ENCODE results near the gene BAZ1A.
"Not testable (repeated sequence)": the region's sequence is repeated elsewhere in the genome, so short reads cannot be mapped to it uniquely, and the experiment has no call there.

Gene BAZ1A

DNA sequence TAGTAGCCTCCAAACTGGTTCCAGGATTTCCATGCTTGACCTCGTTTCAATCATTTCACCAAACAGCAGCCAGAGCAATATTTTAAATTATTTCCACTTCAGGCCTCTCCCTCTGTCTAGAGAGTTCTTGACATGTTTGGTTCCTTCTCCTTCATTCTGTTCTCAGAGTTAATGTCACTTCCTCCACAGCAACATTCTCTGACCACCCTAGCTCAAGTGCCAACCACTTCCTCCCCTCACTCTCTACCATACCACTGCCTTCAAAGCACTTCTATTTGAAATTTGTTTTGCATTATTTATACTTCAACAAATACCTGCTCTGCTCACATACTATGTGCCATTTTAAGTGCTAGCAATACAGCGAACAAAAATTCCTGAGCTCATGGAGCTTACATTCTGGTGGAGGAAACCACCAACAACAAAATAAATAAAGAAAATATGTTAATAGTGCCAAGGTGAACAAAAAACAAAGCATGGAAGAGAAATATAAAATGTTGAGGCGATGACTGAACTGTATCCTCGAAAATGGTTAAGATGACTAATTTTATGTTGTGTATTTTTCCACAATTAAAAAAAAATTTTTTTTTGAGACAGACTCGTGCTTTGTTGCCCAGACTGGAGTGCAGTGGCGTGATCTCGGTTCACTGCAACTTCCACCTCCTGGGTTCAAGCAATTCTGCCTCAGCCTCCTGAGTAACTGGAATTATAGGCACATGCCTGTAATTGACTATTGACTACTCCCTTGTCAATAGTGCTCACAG, 17.3 kb downstream of the BAZ1A start:
- no peak for DNase-seq (ENCODE audit: low read depth)

DNA sequence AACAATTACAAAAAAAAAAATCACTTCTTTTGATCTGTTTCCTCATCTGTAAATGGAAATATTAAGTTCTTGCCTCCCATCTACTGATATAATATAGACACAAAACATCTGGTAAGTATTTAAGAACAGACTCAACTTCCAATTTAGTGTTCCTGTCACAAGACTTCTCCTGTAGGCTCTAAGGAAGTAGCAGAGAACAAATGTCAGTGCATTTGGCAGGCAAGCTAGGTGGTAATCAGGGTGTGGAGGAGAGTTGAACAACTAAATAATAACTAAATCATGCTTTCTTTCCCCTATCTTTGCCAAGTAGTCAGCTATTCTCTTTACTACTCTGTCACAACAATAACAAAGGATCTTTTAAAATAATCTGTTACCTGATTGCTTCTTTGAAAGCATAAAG, 22.1 kb downstream of the BAZ1A start:
- DNase-seq (ENCODE audit: low read depth) = no peak

DNA sequence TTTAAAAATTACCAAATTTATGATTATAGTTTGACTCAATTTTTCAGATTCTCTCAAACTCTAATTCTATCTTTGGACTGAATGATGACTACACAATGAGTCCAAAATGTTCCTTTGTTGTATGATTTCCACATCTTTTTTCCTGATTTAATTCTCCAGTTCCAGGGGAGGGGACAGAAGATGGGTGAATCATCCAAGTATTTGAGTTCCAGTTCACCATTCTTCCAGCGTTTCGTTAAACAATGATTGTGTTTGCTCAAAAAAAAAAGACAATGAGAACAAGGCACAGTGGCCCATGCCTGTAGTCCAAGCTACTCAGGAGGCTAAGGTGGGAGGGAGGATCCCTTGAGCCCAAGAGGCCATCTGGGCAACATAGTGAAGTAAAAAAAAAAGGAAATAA, 23.8 kb downstream of the BAZ1A start:
- DNase-seq (ENCODE audit: low read depth) = no peak

DNA sequence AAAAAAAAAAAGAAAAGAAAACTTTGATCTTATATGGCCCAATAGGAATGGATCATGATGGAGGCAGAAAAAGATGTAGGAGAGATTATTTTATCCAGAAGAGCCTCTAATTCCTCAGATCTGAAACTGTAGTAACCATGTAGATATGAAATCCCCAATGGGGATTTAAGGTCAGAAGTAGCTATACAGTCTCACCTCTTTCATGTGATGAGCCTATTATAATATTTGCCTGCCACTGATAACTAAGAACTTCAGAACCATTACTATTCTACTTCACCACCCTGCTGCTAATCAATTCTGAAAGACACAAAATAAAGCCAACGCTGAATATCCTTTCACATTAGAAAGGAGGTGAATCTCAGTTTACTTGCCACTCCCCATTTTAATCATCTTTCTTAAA, 29.3 kb downstream of the BAZ1A start:
- DNase-seq (ENCODE audit: low read depth) = no peak

DNA sequence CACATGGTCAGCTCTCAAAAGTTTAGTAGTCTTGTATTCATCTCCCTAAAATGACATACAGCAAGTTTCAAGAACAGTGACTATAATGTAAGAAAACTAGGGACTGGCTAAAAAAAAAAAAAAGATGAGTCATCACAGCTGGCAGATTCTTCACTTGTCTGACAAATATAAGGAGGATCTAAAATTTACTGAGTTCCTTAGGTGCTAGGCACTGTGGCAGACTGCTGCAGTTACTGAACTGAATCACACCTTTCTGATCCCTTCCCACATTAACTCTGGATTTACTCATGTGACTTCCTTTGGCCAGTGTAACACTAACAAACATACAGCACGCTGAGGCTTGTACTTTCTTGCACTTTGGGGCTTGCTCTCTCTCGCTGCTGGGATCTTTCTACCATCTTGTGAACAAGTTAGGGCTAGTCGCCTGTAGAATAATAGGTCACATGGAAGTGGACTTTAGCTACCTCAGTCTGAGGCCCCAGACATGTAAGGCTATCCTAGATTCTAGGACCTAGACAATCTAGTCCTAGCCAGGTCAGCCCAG, 32.1 kb downstream of the BAZ1A start:
- peak; percentile 32 for DNase-seq (ENCODE audit: low read depth)

DNA sequence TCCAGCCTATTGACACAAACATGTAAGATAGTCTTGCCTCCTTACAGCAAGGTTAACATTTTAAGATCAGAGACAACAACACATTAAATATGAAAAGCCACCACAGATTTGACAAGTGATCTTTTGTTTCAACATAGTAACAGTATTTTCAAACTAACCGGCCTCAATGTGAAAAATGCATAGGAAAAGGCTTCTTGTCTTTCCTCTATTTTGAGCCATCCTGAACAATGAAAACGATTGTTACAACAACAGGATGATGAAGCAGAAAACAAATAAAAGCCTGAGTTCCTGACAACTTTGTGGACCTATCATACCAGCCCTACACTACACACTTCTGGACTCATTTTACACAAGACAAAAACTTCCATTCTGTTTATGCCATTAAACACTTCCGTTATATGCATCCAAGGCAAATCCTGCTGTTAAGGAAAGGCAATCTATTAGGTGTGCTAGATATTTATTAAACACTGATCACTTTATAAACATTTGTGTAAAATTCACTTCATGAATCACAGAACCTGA, 37.3 kb downstream of the BAZ1A start:
- no peak for DNase-seq (ENCODE audit: low read depth)

DNA sequence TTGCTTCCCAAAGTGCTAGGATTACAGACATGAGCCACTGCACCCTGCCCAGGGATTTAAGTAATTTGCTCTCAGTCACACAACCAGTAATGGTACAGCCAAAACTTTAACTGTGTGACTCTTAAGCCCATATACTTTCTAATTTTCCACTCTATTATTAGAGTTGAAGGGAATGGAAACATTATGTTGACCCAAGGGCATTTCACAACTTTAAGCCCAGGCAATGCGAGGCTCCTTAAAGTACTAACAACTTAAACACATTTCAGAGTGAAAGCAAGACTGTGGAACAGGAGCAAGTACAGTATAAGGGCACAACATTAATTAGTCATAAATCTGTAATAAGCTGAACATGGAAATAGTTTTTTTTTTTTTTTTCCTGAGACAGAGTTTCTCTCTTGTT, 39.8 kb downstream of the BAZ1A start:
- no peak for DNase-seq (ENCODE audit: low read depth)

DNA sequence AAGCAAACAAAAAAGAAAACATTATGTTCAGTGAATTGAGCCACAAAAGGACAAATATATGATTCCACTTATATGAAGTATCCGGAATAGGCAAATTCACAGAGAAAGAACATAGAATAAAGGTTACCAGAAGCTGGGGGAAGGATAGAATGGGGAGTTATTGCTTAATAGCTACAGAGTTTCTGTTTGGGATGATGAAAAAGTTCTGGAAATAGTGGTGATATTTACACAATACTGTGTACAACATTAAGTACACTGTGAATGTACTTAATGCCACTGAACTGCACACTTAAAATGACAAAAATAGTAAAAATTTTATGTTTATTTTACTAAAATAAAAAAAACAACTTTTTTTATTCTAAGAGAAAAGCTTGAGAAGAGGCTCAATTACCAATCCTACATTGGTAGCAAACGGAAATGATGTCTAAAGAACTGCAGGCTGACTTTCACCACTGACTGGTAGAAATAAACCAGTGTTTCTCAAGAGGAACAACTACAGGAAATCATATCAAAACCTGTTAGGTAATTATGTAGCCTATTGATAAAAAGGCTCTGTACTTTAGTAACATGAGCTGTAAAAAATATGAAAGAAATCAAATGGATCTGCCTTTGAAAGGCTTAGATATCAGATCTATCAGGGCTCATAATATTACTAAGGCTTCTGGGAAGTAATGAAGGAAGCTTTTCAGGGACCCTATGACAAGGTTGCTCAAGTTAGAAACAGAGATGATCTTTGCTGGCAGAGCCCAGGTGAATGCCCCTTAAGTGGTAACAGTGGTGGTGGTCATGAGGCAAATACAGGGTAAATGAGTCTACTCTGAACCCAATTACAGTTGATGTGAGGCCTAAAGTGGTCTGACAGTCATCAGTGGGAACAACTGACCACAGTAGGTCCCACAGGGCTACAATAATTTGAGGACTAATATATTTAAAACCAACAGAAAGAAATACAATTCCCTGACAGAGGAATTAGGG, 41.3 kb downstream of the BAZ1A start:
- no peak for DNase-seq (ENCODE audit: low read depth)

DNA sequence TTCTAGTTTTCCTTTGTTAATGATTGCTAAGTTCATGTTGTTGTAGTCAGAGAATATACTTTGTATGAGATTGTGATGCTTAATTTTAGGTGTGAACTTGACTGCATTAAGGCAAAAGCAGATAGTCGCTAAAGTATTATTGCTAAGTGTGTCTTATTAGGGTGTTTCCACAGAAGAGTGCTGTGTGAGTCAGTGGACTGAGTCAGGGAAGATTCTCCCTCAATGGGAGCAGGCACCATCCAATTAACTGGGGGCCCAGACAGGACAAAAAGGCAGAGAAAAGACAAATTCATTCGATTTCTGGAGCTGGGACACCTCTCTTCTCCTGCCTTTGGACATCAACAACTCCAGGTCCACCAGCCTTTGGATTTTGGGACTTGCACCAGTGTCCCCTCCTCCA, 48.5 kb downstream of the BAZ1A start:
- DNase-seq (ENCODE audit: low read depth) = no peak

DNA sequence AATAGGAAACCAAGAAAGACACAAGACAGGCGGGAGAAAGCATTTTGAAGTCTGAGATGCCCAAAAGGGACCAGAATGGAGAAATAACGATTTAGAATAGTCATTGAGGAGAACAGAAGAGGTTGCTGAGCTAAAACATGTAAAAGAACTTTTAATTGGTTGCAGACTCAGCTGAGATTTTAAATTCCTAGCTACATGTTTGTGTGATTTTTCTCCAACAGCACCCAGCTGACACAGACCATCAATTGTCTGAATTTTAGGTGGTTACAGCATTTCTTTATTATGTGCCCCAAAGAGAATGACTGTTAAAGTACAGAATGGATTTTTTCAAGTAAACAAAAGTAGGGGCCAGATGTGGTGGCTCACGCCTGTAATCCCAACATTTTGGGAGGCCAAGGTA, 50.3 kb downstream of the BAZ1A start:
- DNase-seq (ENCODE audit: low read depth) = no peak

DNA sequence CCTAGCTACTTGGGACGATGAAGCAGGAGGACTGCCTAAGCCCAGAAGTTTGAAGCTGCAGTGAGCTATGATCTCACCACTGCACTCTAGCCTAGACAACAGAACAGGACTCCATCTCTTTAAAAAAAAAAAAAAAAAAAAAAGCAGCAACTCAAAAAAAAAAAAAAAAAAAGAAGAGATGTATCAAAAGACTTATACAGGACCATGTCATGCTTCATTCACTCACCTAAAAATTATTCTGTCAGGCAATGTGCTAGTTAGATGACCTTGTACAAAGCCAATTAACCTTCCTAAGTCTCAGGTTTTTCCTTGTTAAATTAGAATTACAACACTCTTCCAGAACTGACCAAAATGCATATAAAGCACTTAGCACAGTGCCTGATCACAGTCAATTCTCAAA, 50.9 kb downstream of the BAZ1A start:
- no peak for DNase-seq (ENCODE audit: low read depth)

DNA sequence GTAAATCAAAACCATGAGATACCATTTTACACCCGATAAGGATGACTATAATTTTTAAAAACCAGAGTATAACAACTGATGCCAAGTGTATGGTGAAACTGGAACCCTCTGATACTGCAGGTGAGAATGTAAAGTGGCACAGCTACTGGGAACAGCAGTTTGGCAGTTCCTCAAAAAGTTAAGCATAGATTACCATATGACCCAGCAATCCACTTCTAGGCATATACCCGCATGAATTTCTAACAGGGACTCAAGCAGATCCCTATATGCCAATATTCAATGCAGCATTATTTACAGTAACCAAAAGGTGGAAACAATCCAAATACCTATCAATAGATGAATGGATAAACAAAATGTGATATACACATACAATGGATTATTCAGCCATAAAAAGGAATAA, 57.4 kb downstream of the BAZ1A start:
- no peak for DNase-seq (ENCODE audit: low read depth)

DNA sequence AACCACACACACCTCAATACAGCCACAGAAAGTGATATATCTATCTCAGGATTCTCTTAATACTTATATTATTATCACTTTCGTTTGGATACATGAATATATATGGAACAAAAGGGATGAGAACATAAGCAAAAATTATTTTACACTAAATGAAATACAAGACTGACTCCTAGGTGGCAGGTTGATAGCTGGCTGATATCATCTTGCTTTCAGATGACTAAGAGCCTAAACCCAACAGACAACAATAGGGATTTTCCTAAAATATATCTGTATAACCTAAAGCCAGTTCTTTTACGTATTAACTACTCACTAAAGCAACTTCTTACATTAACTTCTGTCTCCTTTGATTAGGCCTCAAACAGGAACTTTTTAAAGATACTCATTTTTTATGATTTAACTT, 65.1 kb downstream of the BAZ1A start:
- DNase-seq (ENCODE audit: low read depth) = no peak

DNA sequence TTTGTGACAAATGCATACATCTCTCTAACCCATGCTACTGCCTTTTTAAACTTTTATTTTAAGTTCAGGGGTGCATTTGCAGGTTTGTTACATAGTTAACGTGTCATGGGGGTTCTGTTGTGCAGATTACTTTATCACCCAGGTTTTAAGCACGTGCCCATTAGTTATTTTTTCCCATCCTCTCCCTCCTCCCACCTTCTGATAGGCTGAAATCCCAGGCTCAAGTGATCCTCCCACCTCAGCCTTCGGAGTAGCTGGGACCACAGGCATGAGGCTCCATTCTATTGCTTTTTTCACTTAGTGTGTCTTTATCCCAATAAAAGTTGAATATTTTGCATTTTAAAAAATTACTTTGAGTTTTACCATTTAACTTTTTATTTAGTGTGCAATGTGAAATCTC, 68.9 kb downstream of the BAZ1A start:
- no peak for DNase-seq (ENCODE audit: low read depth)

DNA sequence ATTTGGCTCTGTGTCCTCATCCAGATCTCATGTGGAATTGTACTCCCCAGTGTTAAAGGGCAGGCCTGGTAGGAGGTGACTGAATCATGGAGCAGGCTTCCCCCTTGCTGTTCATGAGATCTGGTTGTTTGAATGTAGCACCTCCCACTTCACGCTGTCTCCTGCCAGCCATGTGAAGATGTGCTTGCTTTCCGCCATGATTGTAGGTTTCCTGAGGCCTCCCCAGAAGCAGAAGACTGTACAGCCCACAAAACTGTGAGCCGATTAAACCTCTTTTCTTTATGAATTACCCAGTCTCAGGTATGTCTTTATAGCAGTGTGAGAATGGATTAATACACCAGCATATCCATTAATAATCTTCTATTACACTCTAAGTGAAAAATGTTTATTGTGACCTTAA, 70.2 kb downstream of the BAZ1A start:
- no peak for DNase-seq (ENCODE audit: low read depth)

DNA sequence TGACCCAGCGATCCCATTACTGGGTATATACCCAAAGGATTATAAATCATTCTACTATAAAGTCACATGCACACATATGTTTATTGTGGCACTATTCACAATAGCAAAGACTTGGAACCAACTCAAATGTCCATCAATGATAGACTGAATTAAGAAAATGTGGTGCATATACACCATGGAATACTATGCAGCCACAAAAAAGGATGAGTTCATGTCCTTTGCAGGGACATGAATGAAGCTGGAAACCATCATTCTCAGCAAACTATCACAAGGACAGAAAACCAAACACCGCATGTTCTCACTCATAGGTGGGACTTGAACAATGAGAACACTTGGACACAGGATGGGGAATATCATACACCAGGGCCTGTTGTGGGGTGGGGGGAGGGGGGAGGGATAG, 76.3 kb downstream of the BAZ1A start:
- not testable (repeated sequence) for DNase-seq (ENCODE audit: low read depth)

DNA sequence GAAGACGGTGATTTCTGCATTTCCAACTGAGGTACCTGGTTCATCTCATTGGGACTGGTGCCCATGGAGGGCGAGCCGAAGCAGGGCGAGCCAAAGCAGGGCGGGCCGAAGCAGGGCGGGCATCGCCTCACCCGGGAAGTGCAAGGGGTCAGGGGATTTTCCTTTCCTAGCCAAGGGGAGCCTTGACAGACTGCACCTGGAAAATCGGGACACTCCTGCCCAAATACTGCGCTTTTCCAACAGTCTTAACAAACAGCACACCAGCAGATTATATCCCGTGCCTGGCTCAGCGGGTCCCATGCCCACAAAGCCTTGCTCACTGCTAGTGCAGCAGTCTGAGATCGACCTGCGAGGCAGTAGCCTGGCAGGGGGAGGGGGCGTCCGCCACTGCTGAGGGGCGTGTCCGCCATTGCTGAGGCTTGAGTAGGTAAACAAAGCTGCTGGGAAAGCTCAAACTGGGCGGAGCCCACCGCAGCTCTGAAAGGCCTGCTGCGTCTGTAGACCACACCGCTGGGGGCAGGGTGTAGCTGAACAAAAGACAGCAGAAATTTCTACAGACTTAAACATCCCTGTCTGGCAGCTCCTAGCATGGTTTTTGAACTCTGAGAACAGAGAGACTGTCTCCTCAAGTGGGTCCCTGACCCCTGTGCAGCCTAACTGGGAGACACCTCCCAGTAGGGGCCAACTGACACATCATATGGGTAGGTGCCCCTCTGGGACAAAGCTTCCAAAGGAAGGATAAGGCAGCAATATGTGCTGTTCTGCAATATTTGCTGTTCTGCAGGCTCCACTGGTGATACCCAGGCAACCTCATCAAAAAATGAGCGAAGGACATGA, 77.2 kb downstream of the BAZ1A start:
- DNase-seq (ENCODE audit: low read depth) = no peak

DNA sequence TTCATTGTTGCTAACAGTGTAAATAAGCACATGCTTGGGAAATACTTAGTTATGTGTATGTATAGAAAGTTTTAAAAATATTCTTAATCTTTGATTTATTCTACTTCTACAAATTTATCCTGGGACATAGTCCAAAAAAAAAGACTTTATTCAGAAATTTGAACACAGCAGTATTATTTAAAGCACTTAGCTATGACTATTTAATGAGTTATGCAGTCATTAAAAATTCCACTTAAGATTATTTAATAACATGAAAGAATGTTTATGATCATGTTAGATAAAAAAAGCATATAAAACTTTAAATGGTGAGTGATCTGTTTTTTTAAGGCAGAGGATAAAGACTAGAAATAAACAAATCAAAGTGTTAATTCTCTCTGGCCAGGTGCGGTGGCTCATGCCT, 78.3 kb downstream of the BAZ1A start:
- DNase-seq (ENCODE audit: low read depth) = no peak

DNA sequence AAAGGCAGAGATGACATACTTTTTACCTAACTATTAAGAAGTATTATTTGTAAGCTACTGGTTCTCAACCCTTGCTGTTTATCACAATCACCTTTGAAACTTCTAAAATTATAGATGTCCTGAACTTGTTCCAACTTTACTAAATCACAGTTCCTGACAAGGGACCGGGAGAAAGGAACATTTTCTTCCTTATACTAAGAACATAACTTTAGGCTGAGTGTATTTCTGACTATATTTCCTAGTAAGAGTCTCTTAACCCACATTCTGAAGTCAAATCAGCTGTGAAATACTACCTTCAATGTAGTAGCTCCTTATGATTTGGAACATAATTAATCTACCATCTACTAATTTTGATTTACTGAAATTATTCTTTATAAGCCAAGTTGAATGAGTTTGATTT, 80.2 kb downstream of the BAZ1A start:
- DNase-seq (ENCODE audit: low read depth) = no peak

DNA sequence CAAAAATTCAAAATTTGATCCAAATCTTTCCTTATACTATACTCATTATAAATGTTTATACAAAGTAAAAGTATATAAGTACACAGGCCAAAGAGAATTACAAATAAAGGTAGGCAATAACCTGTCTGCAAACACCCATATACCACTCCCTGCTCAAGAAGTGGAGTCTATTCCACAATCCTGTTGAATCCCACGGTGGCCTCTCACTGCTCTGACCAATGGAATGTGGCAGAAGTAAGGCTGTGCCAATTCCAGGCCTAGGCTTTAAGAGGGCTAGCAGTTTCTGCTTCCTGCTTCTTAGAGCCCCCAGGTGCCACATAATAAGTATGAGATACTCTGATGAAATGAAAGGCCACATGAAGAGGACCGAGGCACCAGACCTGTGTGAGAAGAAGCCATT, 80.9 kb downstream of the BAZ1A start:
- no peak for DNase-seq (ENCODE audit: low read depth)

DNA sequence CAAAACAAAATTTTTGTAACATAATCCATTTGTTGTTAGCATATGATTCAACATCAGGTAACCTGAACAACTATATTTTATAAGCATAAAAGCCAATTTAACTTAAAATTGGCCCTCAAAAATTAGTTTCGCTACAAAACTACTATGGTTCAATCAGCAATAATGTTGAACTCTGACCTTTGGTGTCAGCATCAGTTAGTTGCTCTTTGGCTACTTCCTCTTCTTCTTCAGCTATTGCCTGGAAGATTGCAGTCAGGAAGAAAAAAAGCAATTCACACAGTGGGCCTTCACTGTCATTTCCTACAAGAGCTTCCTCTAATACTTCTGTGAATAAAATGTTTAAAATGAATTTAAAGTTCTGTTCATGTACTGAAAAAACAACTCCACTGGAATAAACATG, 82.6 kb downstream of the BAZ1A start:
- DNase-seq (ENCODE audit: low read depth) = no peak
